ENCODE measurements around the gene RPL13.

DNA sequence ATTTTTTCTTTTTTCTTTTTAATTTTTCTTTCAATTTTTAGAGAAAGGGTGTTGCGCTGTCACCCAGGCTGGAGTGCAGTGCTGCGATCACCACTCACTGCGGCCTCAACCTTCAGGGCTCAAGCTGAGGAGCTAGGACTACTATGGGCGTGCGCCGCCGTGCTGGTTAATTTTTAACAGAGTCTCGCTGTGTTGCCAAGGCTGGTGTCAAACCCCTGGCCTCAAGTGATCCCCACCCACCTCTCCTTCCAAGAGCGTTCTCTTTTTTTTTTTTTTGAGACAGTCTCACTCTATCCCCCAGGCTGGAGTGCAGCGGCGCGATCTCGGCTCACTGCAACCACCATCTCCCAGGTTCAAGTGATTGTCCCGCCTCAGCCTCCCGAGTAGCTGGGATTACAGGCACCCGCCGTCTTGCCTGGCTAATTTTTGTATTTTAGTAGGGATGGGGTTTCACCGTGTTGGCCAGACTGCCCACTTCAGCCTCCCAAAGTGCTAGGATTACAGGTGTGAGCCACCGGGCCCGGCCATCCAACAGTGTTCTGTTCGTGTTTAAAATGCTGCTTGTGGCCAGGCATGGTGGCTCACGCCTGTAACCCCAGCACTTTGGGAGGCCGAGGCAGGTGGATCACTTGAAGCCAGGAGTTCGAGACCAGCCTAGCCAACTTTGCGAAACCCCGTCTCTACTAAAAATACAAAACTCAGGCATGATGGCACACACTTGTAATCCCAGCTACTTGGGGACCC lies 14.5 kb upstream of the RPL13 start:
- TF ChIP-seq, protein P1, sequence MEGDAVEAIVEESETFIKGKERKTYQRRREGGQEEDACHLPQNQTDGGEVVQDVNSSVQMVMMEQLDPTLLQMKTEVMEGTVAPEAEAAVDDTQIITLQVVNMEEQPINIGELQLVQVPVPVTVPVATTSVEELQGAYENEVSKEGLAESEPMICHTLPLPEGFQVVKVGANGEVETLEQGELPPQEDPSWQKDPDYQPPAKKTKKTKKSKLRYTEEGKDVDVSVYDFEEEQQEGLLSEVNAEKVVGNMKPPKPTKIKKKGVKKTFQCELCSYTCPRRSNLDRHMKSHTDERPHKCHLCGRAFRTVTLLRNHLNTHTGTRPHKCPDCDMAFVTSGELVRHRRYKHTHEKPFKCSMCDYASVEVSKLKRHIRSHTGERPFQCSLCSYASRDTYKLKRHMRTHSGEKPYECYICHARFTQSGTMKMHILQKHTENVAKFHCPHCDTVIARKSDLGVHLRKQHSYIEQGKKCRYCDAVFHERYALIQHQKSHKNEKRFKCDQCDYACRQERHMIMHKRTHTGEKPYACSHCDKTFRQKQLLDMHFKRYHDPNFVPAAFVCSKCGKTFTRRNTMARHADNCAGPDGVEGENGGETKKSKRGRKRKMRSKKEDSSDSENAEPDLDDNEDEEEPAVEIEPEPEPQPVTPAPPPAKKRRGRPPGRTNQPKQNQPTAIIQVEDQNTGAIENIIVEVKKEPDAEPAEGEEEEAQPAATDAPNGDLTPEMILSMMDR (IDR thresholded peaks at IDR 0.05; ENCODE audit: poor library complexity, severe bottlenecking) = no peak
- TF ChIP-seq, protein P2, sequence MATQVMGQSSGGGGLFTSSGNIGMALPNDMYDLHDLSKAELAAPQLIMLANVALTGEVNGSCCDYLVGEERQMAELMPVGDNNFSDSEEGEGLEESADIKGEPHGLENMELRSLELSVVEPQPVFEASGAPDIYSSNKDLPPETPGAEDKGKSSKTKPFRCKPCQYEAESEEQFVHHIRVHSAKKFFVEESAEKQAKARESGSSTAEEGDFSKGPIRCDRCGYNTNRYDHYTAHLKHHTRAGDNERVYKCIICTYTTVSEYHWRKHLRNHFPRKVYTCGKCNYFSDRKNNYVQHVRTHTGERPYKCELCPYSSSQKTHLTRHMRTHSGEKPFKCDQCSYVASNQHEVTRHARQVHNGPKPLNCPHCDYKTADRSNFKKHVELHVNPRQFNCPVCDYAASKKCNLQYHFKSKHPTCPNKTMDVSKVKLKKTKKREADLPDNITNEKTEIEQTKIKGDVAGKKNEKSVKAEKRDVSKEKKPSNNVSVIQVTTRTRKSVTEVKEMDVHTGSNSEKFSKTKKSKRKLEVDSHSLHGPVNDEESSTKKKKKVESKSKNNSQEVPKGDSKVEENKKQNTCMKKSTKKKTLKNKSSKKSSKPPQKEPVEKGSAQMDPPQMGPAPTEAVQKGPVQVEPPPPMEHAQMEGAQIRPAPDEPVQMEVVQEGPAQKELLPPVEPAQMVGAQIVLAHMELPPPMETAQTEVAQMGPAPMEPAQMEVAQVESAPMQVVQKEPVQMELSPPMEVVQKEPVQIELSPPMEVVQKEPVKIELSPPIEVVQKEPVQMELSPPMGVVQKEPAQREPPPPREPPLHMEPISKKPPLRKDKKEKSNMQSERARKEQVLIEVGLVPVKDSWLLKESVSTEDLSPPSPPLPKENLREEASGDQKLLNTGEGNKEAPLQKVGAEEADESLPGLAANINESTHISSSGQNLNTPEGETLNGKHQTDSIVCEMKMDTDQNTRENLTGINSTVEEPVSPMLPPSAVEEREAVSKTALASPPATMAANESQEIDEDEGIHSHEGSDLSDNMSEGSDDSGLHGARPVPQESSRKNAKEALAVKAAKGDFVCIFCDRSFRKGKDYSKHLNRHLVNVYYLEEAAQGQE (IDR thresholded peaks at IDR 0.05; ENCODE audit: borderline replicate concordance) = no peak
- TF ChIP-seq POLR2AphosphoS5 (IDR thresholded peaks at IDR 0.05) = no peak

All from neural cell (in vitro differentiated cells).